Stimulated activated CD4-positive, alpha-beta T cell treated with anti-CD3 and anti-CD28 coated beads, Interleukin-4, amount 100 ng/mL, for 24 hours (primary cell): ENCODE results near the gene TCIRG1.

Source experiments
- DNase-seq: peaks from one replicate; pipeline ENCODE4 v3.0.0-alpha.2; 2020

The TCIRG1 gene

GRCh38 chr11:68019486-68019885 lies 19.3 kb upstream of the TCIRG1 start:
- DNase-seq, result no peak

- no peak for DNase-seq
Observed at GRCh38 chr11:68020575-68020974, 18.2 kb upstream of the TCIRG1 start.

- no peak for DNase-seq
Observed at GRCh38 chr11:68021167-68021787, 17.5 kb upstream of the TCIRG1 start.

GRCh38 chr11:68022531-68022930 lies 16.3 kb upstream of the TCIRG1 start:
- no peak for DNase-seq

- DNase-seq, result no peak
Observed at GRCh38 chr11:68024508-68024907, 14.3 kb upstream of the TCIRG1 start.

- DNase-seq, result no peak
Observed at GRCh38 chr11:68025047-68025446, 13.8 kb upstream of the TCIRG1 start.

- no peak for DNase-seq
Observed at GRCh38 chr11:68026391-68027105, 12.3 kb upstream of the TCIRG1 start.

- no peak for DNase-seq
Observed at GRCh38 chr11:68027667-68028066, 11.2 kb upstream of the TCIRG1 start.

GRCh38 chr11:68028802-68029545 lies 9.9 kb upstream of the TCIRG1 start:
- no peak for DNase-seq

- DNase-seq, result peak; percentile 98
Observed at GRCh38 chr11:68030318-68031143, 8.3 kb upstream of the TCIRG1 start, which contains the start of gene NDUFS8. NDUFS8 (plus strand) TSS chr11:68030681; CDS start chr11:68032152, 1,471 bp downstream.

GRCh38 chr11:68031144-68031464 lies 7.7 kb upstream of the TCIRG1 start:
- peak; percentile 24 for DNase-seq

- DNase-seq, result no peak
Observed at GRCh38 chr11:68032003-68032402, 6.8 kb upstream of the TCIRG1 start.

GRCh38 chr11:68032997-68033707 lies 5.7 kb upstream of the TCIRG1 start:
- no peak for DNase-seq

- DNase-seq, result no peak
Observed at GRCh38 chr11:68033708-68034045, 5.1 kb upstream of the TCIRG1 start.

GRCh38 chr11:68035266-68035876 lies 3.5 kb upstream of the TCIRG1 start:
- DNase-seq, result no peak

- no peak for DNase-seq
Observed at GRCh38 chr11:68036141-68036716, 2.6 kb upstream of the TCIRG1 start.

GRCh38 chr11:68036717-68037239 lies 2.0 kb upstream of the TCIRG1 start:
- DNase-seq, result no peak

GRCh38 chr11:68037411-68038225 lies 1.2 kb upstream of the TCIRG1 start:
- DNase-seq, result no peak

GRCh38 chr11:68038226-68038717 lies 553 bp upstream of the TCIRG1 start:
- DNase-seq, result no peak

GRCh38 chr11:68039526-68040086 lies 781 bp downstream of the TCIRG1 start:
- no peak for DNase-seq
